Suprapubic skin (tissue), 3 donors: ENCODE data around the gene GRK7.

Experiments used
- POLR2A ChIP-seq, 2 donors: fragments of 450-650 bp; IDR thresholded peaks; one replicate each; pipeline ENCODE4 v1.6.1; 2017; ENCODE audit warnings: antibody characterized with exemption in 2 of 2, mild to moderate bottlenecking in 2 of 2, moderate library complexity in 2 of 2
- TF ChIP-seq, protein P1 (sequence below), 2 donors: fragments of 200-600 bp in 1 of 2; fragments of 450-650 bp in 1 of 2; sonication (generic) in 1 of 2; IDR thresholded peaks; one replicate each; pipeline ENCODE4 v1.5.1; 2016 to 2019; ENCODE audit warnings: antibody characterized with exemption in 2 of 2, mild to moderate bottlenecking in 1 of 2, moderate library complexity in 1 of 2

DNA sequence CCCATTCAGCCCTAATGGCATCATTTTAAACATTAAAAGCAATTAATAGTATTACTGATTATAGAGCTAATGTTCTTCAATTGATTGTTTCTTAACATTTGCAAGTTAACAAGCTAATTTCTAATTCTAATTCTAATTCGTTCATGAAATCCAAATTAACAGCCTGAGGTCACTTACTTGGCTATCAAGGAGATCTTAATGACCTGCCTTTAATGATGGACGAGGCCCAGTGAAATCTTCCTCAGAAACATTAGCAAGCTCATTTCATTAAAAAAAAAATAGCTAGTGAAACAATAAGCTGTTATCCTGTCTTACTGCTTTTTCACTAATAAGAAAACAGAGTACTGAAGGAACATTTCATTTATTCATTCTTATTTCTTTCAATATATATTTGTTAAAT, 40.6 kb upstream of the GRK7 start:
- TF ChIP-seq, protein P1, sequence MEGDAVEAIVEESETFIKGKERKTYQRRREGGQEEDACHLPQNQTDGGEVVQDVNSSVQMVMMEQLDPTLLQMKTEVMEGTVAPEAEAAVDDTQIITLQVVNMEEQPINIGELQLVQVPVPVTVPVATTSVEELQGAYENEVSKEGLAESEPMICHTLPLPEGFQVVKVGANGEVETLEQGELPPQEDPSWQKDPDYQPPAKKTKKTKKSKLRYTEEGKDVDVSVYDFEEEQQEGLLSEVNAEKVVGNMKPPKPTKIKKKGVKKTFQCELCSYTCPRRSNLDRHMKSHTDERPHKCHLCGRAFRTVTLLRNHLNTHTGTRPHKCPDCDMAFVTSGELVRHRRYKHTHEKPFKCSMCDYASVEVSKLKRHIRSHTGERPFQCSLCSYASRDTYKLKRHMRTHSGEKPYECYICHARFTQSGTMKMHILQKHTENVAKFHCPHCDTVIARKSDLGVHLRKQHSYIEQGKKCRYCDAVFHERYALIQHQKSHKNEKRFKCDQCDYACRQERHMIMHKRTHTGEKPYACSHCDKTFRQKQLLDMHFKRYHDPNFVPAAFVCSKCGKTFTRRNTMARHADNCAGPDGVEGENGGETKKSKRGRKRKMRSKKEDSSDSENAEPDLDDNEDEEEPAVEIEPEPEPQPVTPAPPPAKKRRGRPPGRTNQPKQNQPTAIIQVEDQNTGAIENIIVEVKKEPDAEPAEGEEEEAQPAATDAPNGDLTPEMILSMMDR (IDR thresholded peaks at IDR 0.05): no peak
- no peak for TF ChIP-seq POLR2A (IDR thresholded peaks at IDR 0.05)
